ENCODE measurements around the gene TDRD6. TPM values are rescaled to one million over a fixed set of nuclear protein-coding genes. Genes with fewer than 3 reads are reported as not detected.

The TDRD6 gene
- total RNA-seq, 1 donor = 0.36 TPM

DNA sequence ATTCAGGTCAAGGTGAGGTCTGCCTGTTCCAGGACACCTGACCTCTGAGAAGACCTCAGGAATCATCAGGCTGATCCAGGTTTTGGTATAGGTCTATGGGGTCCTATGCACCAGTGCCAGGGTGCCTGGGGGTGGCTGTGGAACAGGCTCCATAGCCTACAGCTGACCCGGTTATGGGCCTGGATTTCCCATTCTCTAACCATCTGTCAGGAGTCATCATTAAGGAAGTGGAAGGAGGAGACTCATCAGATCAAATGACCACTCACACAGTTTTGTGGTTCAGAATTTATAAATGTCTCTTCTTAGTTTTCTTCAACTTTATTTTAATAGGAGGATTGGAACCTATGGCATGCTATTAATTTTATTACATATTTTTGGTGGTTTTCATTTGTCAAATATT lies 32.7 kb downstream of the TDRD6 start:
- no peaks in the 10 kb centered on the region for H3K4me1 ChIP-seq (ENCODE audit: insufficient read depth, low read length)
- TF ChIP-seq, protein P1, sequence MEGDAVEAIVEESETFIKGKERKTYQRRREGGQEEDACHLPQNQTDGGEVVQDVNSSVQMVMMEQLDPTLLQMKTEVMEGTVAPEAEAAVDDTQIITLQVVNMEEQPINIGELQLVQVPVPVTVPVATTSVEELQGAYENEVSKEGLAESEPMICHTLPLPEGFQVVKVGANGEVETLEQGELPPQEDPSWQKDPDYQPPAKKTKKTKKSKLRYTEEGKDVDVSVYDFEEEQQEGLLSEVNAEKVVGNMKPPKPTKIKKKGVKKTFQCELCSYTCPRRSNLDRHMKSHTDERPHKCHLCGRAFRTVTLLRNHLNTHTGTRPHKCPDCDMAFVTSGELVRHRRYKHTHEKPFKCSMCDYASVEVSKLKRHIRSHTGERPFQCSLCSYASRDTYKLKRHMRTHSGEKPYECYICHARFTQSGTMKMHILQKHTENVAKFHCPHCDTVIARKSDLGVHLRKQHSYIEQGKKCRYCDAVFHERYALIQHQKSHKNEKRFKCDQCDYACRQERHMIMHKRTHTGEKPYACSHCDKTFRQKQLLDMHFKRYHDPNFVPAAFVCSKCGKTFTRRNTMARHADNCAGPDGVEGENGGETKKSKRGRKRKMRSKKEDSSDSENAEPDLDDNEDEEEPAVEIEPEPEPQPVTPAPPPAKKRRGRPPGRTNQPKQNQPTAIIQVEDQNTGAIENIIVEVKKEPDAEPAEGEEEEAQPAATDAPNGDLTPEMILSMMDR (IDR thresholded peaks at IDR 0.05; ENCODE audit: extremely low read depth, low read depth, low read length) = no peak
- no peaks in the 10 kb centered on the region for H3K9me3 ChIP-seq (ENCODE audit: low read depth, low read length)
- H2AFZ ChIP-seq (ENCODE audit: low read length) = no peak overlapping the region
- H3K4me2 ChIP-seq (ENCODE audit: insufficient read depth, low read length) = no peak overlapping the region
- no peaks in the 10 kb centered on the region for H3K79me2 ChIP-seq (ENCODE audit: insufficient read depth, low read length)
- H3K27me3 ChIP-seq (ENCODE audit: insufficient read depth, low read length) = no peaks in the 10 kb centered on the region
- H3K27ac ChIP-seq (ENCODE audit: low read depth, low read length) = no peak overlapping the region
- H3K36me3 ChIP-seq (ENCODE audit: insufficient read depth, low read length) = no peaks in the 10 kb centered on the region
- no peaks in the 10 kb centered on the region for H4K20me1 ChIP-seq (ENCODE audit: insufficient read depth, low read length)
- H3K4me3 ChIP-seq (ENCODE audit: insufficient read depth, low read length) = no peak overlapping the region
- peak; percentile 55 for DNase-seq (ENCODE audit: insufficient read length, low spot score, missing footprints)

DNA sequence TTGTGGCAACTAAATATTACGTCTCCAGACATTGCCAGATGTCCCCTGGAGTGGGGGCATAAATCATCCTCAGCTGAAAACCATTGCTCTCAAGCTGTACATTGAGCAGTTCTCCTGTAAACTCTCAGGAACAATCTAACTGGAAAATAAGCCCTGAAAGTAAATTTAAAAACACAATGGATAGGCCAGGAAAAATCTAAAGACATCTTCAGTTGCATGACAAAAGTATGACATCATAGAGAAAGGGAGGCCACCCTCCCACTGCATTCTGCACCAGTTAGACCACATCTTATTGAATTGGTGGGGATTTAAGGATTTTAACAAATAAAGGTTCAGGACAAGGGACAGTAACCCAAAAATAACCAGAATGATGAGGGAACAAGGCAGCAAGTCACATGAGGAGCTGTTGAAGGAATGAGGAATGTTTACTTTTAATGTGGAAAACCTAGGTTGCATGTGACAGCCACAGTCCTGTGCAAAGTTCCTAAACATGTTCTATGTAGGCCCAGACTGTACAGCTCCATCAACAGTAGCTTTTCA lies 42.2 kb downstream of the TDRD6 start:
- no peaks in the 10 kb centered on the region for H4K20me1 ChIP-seq (ENCODE audit: insufficient read depth, low read length)
- H3K27ac ChIP-seq (ENCODE audit: low read depth, low read length) = no peak overlapping the region
- no peak overlapping the region for H3K4me3 ChIP-seq (ENCODE audit: insufficient read depth, low read length)
- H3K36me3 ChIP-seq (ENCODE audit: insufficient read depth, low read length) = no peaks in the 10 kb centered on the region
- no peaks in the 10 kb centered on the region for H3K9me3 ChIP-seq (ENCODE audit: low read depth, low read length)
- H3K27me3 ChIP-seq (ENCODE audit: insufficient read depth, low read length) = peaks cover 19% of the 10 kb centered on the region
- H3K4me2 ChIP-seq (ENCODE audit: insufficient read depth, low read length) = no peak overlapping the region
- no peak for DNase-seq (ENCODE audit: insufficient read length, low spot score, missing footprints)
- TF ChIP-seq, protein P1 (IDR thresholded peaks at IDR 0.05; ENCODE audit: extremely low read depth, low read depth, low read length) = no peak
- no peak overlapping the region for H2AFZ ChIP-seq (ENCODE audit: low read length)
- H3K79me2 ChIP-seq (ENCODE audit: insufficient read depth, low read length) = no peaks in the 10 kb centered on the region
- H3K4me1 ChIP-seq (ENCODE audit: insufficient read depth, low read length) = no peaks in the 10 kb centered on the region

DNA sequence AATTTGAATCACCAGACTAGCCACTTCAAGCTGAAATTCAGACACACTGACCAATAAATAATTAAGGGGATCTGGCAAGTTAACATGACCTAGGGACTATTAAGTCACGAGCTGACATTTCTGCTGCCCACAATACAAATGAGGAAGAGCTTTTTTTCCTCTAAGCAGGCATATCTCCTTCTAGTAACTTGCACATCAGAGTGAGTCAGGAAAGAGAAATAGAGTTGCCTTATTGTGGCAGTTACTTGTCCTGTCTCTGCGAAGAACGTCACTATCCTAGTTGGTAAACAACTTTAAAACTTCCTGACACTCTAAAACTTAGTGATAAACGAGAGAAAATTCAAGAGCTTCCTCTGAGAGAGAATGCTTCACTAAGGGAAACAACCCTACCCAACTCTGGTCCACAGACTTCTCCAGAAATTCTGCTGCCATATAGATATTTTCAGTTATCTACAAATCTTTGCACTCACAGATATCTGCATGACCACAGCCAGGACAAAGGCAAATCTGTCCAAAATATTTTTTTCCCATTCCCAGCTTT lies 43.3 kb downstream of the TDRD6 start:
- no peaks in the 10 kb centered on the region for H4K20me1 ChIP-seq (ENCODE audit: insufficient read depth, low read length)
- H3K27me3 ChIP-seq (ENCODE audit: insufficient read depth, low read length) = peaks cover 31% of the 10 kb centered on the region
- no peaks in the 10 kb centered on the region for H3K4me1 ChIP-seq (ENCODE audit: insufficient read depth, low read length)
- no peak overlapping the region for H2AFZ ChIP-seq (ENCODE audit: low read length)
- no peaks in the 10 kb centered on the region for H3K9me3 ChIP-seq (ENCODE audit: low read depth, low read length)
- H3K4me3 ChIP-seq (ENCODE audit: insufficient read depth, low read length) = no peak overlapping the region
- DNase-seq (ENCODE audit: insufficient read length, low spot score, missing footprints) = no peak
- H3K27ac ChIP-seq (ENCODE audit: low read depth, low read length) = no peak overlapping the region
- no peak overlapping the region for H3K4me2 ChIP-seq (ENCODE audit: insufficient read depth, low read length)
- H3K79me2 ChIP-seq (ENCODE audit: insufficient read depth, low read length) = no peaks in the 10 kb centered on the region
- TF ChIP-seq, protein P1 (IDR thresholded peaks at IDR 0.05; ENCODE audit: extremely low read depth, low read depth, low read length) = no peak
- no peaks in the 10 kb centered on the region for H3K36me3 ChIP-seq (ENCODE audit: insufficient read depth, low read length)

DNA sequence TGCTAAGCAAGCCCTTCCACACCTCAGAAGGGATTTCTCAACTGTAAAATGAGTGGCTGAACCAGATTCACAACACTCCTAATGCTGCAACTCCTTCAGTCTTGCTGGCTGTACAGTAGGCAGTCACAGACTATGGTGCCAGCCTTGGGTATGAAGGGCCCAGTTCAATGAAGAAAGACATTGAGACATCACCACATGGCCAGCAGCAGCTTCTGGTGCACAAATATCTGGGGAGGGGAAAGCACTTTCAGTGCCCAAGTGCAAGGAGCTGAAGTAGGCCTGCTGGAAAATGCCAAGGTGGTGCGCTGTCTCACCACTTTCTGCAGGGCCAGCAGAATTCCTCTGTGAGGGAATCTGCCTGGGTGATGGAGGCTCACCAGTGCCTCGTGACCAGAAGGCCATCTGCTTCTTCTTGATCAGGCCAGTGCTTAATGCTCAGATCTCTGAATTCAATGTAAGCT lies 45.7 kb downstream of the TDRD6 start:
- H3K27ac ChIP-seq (ENCODE audit: low read depth, low read length) = no peak overlapping the region
- TF ChIP-seq, protein P1 (IDR thresholded peaks at IDR 0.05; ENCODE audit: extremely low read depth, low read depth, low read length) = no peak

More for the DNA sequence above, 45.7 kb downstream of the TDRD6 start:
- no peak overlapping the region for H2AFZ ChIP-seq (ENCODE audit: low read length)
- no peak overlapping the region for H3K4me2 ChIP-seq (ENCODE audit: insufficient read depth, low read length)
- H3K36me3 ChIP-seq (ENCODE audit: insufficient read depth, low read length) = no peaks in the 10 kb centered on the region
- H3K4me1 ChIP-seq (ENCODE audit: insufficient read depth, low read length) = no peaks in the 10 kb centered on the region
- no peaks in the 10 kb centered on the region for H4K20me1 ChIP-seq (ENCODE audit: insufficient read depth, low read length)
- no peaks in the 10 kb centered on the region for H3K79me2 ChIP-seq (ENCODE audit: insufficient read depth, low read length)
- no peak for DNase-seq (ENCODE audit: insufficient read length, low spot score, missing footprints)
- H3K27me3 ChIP-seq (ENCODE audit: insufficient read depth, low read length) = peaks cover 38% of the 10 kb centered on the region
- H3K4me3 ChIP-seq (ENCODE audit: insufficient read depth, low read length) = no peak overlapping the region
- H3K9me3 ChIP-seq (ENCODE audit: low read depth, low read length) = no peaks in the 10 kb centered on the region

Measured in osteoblast (primary cell).